ENCODE results near the gene LRRC47.

- TF ChIP-seq POLR2A (IDR thresholded peaks at IDR 0.05) (no peak), CTCF (IDR thresholded peaks at IDR 0.05) (no peak)
These were observed 16.9 kb downstream of the LRRC47 start for GRCh38 chr1:3779265-3779911.
